HEK293T (cell line): ENCODE measurements around the gene PTGER2.

Experiments used
- ARNT ChIP-seq: fragments of 450-650 bp; IDR thresholded peaks from 2 replicates; pipeline ENCODE4 v1.6.1; 2017; ENCODE audit warnings: mild to moderate bottlenecking
- BHLHE40 ChIP-seq: fragments of 450-650 bp; IDR thresholded peaks from 2 replicates; pipeline ENCODE4 v1.6.1; 2016; ENCODE audit warnings: mild to moderate bottlenecking, moderate library complexity, borderline replicate concordance
- L3MBTL2 ChIP-seq: fragments of 450-650 bp; conservative IDR thresholded peaks from 2 replicates; pipeline ENCODE4 v1.6.1; 2016; ENCODE audit warnings: mild to moderate bottlenecking
- NFRKB ChIP-seq: fragments of 450-650 bp; IDR thresholded peaks from 2 replicates; pipeline ENCODE4 v1.6.1; 2016; ENCODE audit warnings: mild to moderate bottlenecking, moderate library complexity
- PKNOX1 ChIP-seq: fragments of 450-650 bp; IDR thresholded peaks from 2 replicates; pipeline ENCODE4 v1.6.1; 2016
- SP1 ChIP-seq: fragments of 450-650 bp; IDR thresholded peaks from 2 replicates; pipeline ENCODE4 v1.6.1; 2017
- SUZ12 ChIP-seq: fragments of 450-650 bp; IDR thresholded peaks from 2 replicates; pipeline ENCODE4 v1.6.1; 2016; ENCODE audit warnings: mild to moderate bottlenecking
- TARDBP ChIP-seq: fragments of 450-650 bp; IDR thresholded peaks from 2 replicates; pipeline ENCODE4 v1.6.1; 2016

- TF ChIP-seq SP1 = no peak
- TF ChIP-seq PKNOX1 = no peak
- no peak for TF ChIP-seq L3MBTL2
- TF ChIP-seq ARNT = no peak
- TF ChIP-seq NFRKB = no peak
- no peak for TF ChIP-seq BHLHE40
- no peak for TF ChIP-seq SUZ12
- no peak for TF ChIP-seq TARDBP
These were observed 35.6 kb downstream of the PTGER2 start for GRCh38 chr14:52349731-52350130.
